T-helper 17 cell (primary cell): ENCODE results near the gene NOL4. TPM values are rescaled to one million over a fixed set of nuclear protein-coding genes. Genes with fewer than 3 reads are reported as not detected.
"Not testable (repeated sequence)": the region's sequence is repeated elsewhere in the genome, so short reads cannot be mapped to it uniquely, and the experiment has no call there.

Experiments used
- ATAC-seq: fragments of 150-1000 bp; cut with Tn5 transposase; 2 replicates; pipeline ENCODE4 v1.10.0; 2021; ENCODE audit warnings: mild to moderate bottlenecking, moderate library complexity
- DNase-seq, 3 donors: peaks; one replicate each; pipeline versions ENCODE4 v3.0.0 to v3.0.0-alpha.2; 2020 to 2021
- H3K9me3 ChIP-seq: one replicate; pipeline ENCODE4 v1.7.0; 2013; ENCODE audit warnings: low read length, mild to moderate bottlenecking; ENCODE audit not compliant: control insufficient read depth, poor library complexity, severe bottlenecking
- H3K27ac Mint-ChIP-seq: one replicate; pipeline ENCODE4 v1.8.0; 2022; ENCODE audit warnings: mild to moderate bottlenecking, moderate library complexity, mixed read lengths
- H3K27me3 Mint-ChIP-seq: one replicate; pipeline ENCODE4 v1.8.0; 2022; ENCODE audit warnings: mixed read lengths
- H3K36me3 Mint-ChIP-seq: one replicate; pipeline ENCODE4 v1.8.0; 2022; ENCODE audit warnings: low read depth, mixed read lengths
- H3K4me1 Mint-ChIP-seq: one replicate; pipeline ENCODE4 v1.8.0; 2022; ENCODE audit warnings: mild to moderate bottlenecking, mixed read lengths
- H3K4me3 Mint-ChIP-seq: one replicate; pipeline ENCODE4 v1.8.0; 2022; ENCODE audit warnings: mild to moderate bottlenecking, moderate library complexity, mixed read lengths
- total RNA-seq, 4 donors: library from RNA in 2 of 4; stranded (reverse) in 2 of 4; gene quantifications; one replicate each; pipeline ENCODE4 v1.2.3 and lab custom pipeline; 2022 to 2026

The NOL4 gene
- total RNA-seq = not detected
- 0 reads per million in 2 donors for total RNA-seq (lab: John Stamatoyannopoulos, UW)

DNA sequence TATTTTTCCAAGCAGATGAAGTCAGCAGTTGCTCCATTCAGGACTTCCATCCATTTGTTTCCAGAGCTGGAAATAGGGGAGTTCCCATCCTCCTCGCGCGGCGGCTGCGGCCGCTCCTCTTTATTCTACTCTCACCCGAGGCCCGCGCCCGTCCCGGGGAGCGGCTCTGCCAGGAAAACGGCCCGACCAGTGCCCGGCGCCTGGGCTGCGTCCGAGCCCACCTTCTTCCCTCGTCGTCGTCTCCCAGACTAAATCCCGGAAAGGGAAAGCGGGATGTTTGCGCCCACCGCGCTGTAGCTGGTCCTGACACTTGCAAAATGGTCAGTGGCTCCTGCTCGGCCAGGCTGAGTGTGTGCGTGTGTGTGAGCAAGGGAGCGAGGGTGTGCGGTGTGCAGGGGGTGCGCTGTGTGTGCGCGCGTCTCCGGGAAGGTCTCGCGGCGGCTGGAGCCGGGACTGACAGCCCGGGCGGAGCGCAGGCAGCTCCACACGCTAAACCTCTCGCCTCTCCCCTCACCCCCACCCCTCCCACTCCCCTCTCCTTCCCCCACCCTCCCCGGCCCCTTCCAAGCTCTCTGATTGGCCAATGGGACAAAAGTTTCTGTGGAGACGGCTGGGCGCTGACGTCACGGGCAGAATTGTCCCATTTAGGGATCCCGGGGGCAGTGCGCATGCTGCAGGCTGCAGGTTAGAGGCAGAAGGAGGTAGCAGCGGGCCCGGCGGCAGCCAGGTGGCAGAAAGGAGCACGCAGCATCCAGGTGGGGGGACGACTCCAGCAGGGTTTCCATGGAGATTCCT is at the start of gene NOL4:
Gene NOL4, minus strand, starts transcription at position 491 of the 795 bp plus-strand sequence. CDS start 1,660 bp downstream, outside the sequence.
- Mint-ChIP-seq H3K27ac (no peak within 1 kb of the TSS), H3K27me3 (peaks cover 19% of the 10 kb centered on the region), H3K4me3 (no peak within 1 kb of the TSS), H3K36me3 (peaks cover 4% of the 10 kb centered on the region), H3K4me1 (peaks cover 2% of the 10 kb centered on the region)
- no peak for DNase-seq
- H3K9me3 ChIP-seq = no peaks in the 10 kb centered on the region
- no peak for ATAC-seq

DNA sequence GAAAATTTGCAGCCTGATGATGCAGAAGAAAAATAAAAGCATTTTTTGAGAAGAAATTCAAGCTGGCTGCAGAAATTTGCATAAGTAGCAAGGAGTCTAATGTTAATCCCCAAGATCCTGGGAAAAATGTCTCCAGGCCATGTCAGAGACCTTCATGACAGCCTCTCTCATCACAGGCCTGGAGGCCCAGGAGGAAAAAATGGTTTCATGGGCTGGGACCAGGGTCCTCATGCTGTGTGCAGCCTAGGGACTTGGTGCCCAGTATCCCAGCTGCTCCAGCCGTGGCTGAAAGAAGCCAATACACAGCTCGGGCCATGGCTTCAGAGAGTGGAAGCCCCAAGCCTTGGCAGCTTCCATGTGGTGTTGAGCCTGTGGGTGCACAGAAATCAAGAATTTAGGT is 41.3 kb upstream of the NOL4 start:
- H3K4me1 Mint-ChIP-seq, ATAC-seq, H3K9me3 ChIP-seq, H3K27ac Mint-ChIP-seq, DNase-seq, H3K27me3 Mint-ChIP-seq, H3K4me3 Mint-ChIP-seq, H3K36me3 Mint-ChIP-seq: not testable (repeated sequence)

DNA sequence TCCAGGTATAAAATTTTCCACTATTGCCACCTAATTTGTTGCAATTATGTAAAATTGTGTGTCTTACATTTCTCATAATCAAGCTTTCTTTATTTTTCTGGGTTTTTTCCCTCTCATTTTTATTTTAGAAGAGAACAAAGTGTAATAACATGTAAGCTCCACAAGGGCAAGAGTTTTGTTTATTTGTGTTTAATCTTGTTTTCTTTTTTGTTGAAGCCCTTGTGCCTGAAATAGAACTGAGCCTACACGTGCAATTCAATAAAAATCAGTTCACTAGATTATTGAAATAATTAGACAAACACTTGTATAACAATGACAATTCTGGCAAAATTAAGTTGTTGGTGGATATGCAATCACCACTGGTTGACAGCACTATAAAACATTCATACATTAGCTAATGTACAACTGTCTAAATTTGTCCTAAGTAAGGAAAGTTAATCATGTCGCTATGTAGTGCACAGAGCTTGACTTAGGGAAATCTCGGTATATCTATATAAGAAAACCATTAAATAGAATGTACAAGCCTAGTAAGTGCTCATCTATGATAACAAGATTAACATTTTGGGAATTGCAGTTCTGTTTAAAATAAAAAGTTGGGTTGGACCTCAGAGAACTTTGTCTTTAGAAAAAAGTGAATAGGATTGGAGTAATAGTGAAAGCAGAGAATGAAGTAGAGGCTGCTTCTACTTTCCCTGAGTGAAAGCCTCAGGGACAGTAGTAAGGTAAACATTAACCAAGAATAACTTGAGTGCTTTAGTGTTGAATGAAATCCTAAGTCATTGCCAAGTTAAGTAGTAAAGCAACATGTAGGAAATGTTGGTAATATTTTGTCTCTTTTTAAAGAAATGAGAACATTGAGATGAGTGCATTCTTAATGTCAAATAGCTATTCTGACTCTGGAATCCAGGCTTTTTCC is 37.4 kb upstream of the NOL4 start:
- ATAC-seq = no peak
- Mint-ChIP-seq H3K27ac (no peak overlapping the region), H3K27me3 (no peaks in the 10 kb centered on the region), H3K36me3 (no peaks in the 10 kb centered on the region), H3K4me1 (no peaks in the 10 kb centered on the region), H3K4me3 (no peak overlapping the region)
- H3K9me3 ChIP-seq = no peaks in the 10 kb centered on the region
- DNase-seq = no peak

- ATAC-seq = no peak
- no peaks in the 10 kb centered on the region for H3K36me3 Mint-ChIP-seq
- H3K27ac Mint-ChIP-seq = no peak overlapping the region
These were observed 33.5 kb upstream of the NOL4 start for GRCh38 chr18:34258176-34258575.

GRCh38 chr18:34251919-34252318 is 27.2 kb upstream of the NOL4 start:
- DNase-seq (no peak), ATAC-seq (no peak)
- Mint-ChIP-seq H3K4me1 (no peaks in the 10 kb centered on the region), H3K27ac (no peak overlapping the region), H3K27me3 (no peaks in the 10 kb centered on the region), H3K36me3 (no peaks in the 10 kb centered on the region), H3K4me3 (no peak overlapping the region)
- no peaks in the 10 kb centered on the region for H3K9me3 ChIP-seq

More at GRCh38 chr18:34258176-34258575, 33.5 kb upstream of the NOL4 start:
- DNase-seq = no peak
- Mint-ChIP-seq H3K4me3 (no peak overlapping the region), H3K4me1 (no peaks in the 10 kb centered on the region), H3K27me3 (no peaks in the 10 kb centered on the region)
- H3K9me3 ChIP-seq = no peaks in the 10 kb centered on the region

DNA sequence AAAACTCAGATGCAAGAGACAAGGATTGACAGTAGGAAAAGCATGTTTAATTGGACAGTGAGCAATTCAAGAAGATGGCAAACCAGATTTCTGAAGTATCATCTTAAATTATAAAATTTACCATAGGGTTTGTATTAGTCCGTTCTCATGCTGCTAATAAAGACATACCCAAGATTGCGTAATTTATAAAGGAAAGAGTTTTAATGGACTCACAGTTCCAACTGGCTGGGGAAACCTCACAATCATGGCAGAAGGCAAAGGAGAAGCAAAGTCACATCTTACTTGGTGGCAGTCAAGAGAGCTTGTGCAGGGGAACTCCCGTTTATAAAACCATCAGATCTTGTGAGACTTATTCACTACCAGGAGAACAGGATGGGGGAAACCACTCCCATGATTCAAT is 24.0 kb upstream of the NOL4 start:
- no peaks in the 10 kb centered on the region for H3K36me3 Mint-ChIP-seq
- no peak overlapping the region for H3K4me3 Mint-ChIP-seq
- no peak for ATAC-seq
- H3K4me1 Mint-ChIP-seq = no peaks in the 10 kb centered on the region
- no peak overlapping the region for H3K27ac Mint-ChIP-seq
- no peaks in the 10 kb centered on the region for H3K9me3 ChIP-seq
- DNase-seq = no peak
- no peaks in the 10 kb centered on the region for H3K27me3 Mint-ChIP-seq

GRCh38 chr18:34242739-34243138 is 18.0 kb upstream of the NOL4 start:
- H3K9me3 ChIP-seq = no peaks in the 10 kb centered on the region
- ATAC-seq (no peak), DNase-seq (no peak)
- Mint-ChIP-seq H3K36me3 (no peaks in the 10 kb centered on the region), H3K27me3 (no peaks in the 10 kb centered on the region), H3K4me3 (no peak overlapping the region), H3K27ac (no peak overlapping the region), H3K4me1 (no peaks in the 10 kb centered on the region)

- ATAC-seq, H3K36me3 Mint-ChIP-seq, DNase-seq, H3K4me1 Mint-ChIP-seq, H3K4me3 Mint-ChIP-seq, H3K9me3 ChIP-seq, H3K27ac Mint-ChIP-seq, H3K27me3 Mint-ChIP-seq: not testable (repeated sequence)
These were observed 9.2 kb upstream of the NOL4 start for GRCh38 chr18:34233781-34234388.

DNA sequence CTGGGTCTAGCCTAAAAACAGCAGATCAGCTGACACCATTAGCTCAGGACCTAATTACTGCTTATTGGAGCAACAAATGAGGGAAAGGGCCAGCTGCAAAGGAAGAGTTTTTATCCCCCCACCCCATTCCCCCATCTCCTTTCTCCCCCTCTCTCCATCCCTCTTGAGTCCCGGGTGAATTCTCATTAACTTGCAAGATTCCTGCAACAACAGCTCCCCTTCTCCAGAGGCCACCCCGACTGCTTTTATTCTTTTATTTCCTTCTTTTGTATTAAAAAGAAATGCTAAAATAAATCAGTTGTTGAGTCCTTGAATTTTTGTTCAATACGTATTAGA is 473 bp upstream of the NOL4 start:
- no peaks in the 10 kb centered on the region for H3K9me3 ChIP-seq
- peaks cover 4% of the 10 kb centered on the region for H3K36me3 Mint-ChIP-seq
- ATAC-seq (no peak), DNase-seq (no peak)
- peaks cover 2% of the 10 kb centered on the region for H3K4me1 Mint-ChIP-seq
- peaks cover 19% of the 10 kb centered on the region for H3K27me3 Mint-ChIP-seq
- no peak overlapping the region for H3K4me3 Mint-ChIP-seq
- H3K27ac Mint-ChIP-seq = no peak overlapping the region

DNA sequence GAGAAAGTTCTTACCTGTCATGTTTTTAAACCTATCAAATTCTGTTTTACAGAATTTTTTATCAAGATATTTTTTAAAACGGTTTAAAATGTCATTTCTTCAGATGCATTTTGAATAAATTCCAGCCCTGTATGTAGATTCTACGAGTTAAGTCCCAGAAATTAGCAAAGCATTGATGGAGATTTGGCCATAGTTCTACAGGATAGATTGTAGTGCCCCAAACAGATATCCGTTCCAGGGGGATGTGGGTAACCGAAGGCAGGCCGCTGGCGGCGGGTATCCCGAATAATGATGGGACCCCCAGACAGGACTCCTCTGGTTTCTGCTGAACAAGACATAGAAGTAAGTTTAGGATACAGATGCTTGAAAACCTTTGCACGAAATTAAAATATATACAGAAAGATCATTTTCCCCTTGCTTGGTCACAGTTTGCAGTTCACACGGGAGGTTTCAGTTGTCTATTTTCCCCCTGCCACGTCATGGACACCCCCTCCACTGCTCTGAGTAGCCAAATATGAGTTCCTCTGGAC is 755 bp downstream of the NOL4 start:
- no peaks in the 10 kb centered on the region for H3K9me3 ChIP-seq
- peaks cover 2% of the 10 kb centered on the region for H3K4me1 Mint-ChIP-seq
- ATAC-seq (no peak), DNase-seq (no peak)
- no peak overlapping the region for H3K4me3 Mint-ChIP-seq
- H3K27me3 Mint-ChIP-seq = peaks cover 19% of the 10 kb centered on the region
- peaks cover 4% of the 10 kb centered on the region for H3K36me3 Mint-ChIP-seq
- H3K27ac Mint-ChIP-seq = no peak overlapping the region

DNA sequence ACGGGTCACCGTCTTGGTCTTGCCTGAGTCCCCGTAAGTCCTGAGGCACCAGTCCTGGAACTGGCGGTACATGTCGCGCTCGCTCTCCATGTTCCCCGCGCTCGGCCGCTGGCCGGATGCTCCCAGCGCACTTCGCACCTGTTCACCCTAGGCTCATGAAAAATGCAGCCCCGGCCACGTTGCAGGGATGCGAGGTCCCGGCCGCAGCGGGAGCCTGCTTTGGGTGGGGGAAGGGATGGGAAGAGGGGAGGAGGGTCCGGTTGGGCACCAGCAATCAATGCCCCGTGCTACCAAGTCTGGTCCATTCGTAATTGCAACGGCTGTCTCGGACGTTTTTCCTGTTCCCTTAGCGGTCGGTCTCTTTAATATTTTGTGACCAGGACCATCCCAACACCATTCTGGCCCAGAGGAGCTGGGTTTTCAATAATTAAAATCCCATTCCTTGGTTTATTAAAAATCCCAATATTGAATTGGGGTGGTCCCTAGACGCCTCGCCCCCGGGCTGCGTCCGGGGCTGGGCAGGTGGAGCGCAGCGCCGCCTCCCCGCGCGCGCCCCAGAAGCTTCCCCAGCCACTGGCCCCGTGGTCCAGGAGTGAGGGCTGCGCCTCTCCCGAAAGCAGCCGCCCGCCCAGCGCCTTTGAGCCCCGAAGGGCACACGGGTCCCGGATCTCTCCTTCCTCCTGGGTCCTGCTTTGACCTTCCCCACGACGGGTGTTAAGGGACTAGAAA is 1.4 kb downstream of the NOL4 start:
- peaks cover 2% of the 10 kb centered on the region for H3K4me1 Mint-ChIP-seq
- H3K36me3 Mint-ChIP-seq = peaks cover 4% of the 10 kb centered on the region
- peak overlapping the region; percentile 39 for H3K4me3 Mint-ChIP-seq
- no peaks in the 10 kb centered on the region for H3K9me3 ChIP-seq
- no peak overlapping the region for H3K27ac Mint-ChIP-seq
- DNase-seq (no peak), ATAC-seq (no peak)
- peaks cover 19% of the 10 kb centered on the region for H3K27me3 Mint-ChIP-seq

DNA sequence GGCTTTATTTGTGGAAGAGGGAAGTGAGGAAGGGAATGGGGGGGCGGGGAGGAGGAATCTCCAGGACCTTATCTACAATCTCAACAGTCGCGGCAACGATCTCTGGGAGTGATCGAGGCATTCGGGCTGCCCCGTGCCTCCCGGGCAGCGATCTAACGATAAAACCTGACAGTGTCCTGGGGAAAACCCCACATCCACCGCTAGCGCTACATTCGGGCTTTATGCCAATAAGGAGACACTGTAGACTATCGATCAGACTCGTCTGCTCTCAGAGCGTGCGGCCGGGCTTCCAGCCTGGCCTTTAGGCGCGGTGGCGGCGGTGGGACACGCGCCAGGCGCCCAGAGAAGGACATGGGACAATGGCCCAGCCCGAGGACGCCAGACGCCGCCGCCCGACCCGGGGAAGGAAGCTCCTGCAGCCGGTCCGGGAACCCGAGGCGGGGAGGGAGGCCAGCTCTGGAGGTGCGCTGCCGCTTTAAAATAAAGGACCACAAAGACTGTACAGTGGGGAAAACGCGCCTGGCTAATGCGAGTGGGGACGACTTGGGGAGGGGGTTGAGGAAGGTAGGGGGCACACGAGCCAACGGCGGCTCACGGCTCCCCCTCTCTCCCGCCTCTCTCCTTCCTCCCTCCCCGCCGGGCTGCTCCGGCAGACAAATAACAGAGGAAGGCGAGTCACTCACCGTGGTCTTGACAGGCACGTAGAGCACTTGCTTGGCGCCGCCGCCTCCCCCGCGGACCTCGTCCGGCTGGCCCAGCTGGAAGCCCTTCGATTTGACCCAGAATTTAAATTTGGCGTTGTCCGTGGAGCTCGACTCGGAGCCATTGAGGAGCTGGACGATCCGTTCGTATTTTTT is 2.2 kb downstream of the NOL4 start:
- peaks cover 19% of the 10 kb centered on the region for H3K27me3 Mint-ChIP-seq
- H3K4me1 Mint-ChIP-seq = peaks cover 2% of the 10 kb centered on the region
- H3K36me3 Mint-ChIP-seq = peaks cover 4% of the 10 kb centered on the region
- DNase-seq = no peak
- no peak for ATAC-seq
- no peak overlapping the region for H3K27ac Mint-ChIP-seq
- peak overlapping the region; percentile 39 for H3K4me3 Mint-ChIP-seq
- H3K9me3 ChIP-seq = no peaks in the 10 kb centered on the region
